ENCODE measurements around the gene PSMD6.

PSMD6 gene

GRCh38 chr3:63967675-63968611, 55.4 kb downstream of the PSMD6 start:
- DNase-seq (ENCODE audit: low read depth) = no peak
- no peak overlapping the region for H3K4me3 ChIP-seq (ENCODE audit: low read depth, low read length)
- no peak for TF ChIP-seq CTCF (IDR thresholded peaks at IDR 0.05; ENCODE audit: control insufficient read depth, extremely low read depth, insufficient read depth)

- DNase-seq (ENCODE audit: low read depth) = no peak
- H3K4me3 ChIP-seq (ENCODE audit: low read depth, low read length) = no peak overlapping the region
These were observed 56.4 kb downstream of the PSMD6 start for GRCh38 chr3:63966871-63967270.

GRCh38 chr3:63966007-63966406, 57.3 kb downstream of the PSMD6 start:
- DNase-seq (ENCODE audit: low read depth) = no peak
- H3K4me3 ChIP-seq (ENCODE audit: low read depth, low read length) = no peak overlapping the region
- no peak for TF ChIP-seq CTCF (IDR thresholded peaks at IDR 0.05; ENCODE audit: control insufficient read depth, extremely low read depth, insufficient read depth)

More at GRCh38 chr3:63966871-63967270, 56.4 kb downstream of the PSMD6 start:
- no peak for TF ChIP-seq CTCF (IDR thresholded peaks at IDR 0.05; ENCODE audit: control insufficient read depth, extremely low read depth, insufficient read depth)

- no peak overlapping the region for H3K4me3 ChIP-seq (ENCODE audit: low read depth, low read length)
- DNase-seq (ENCODE audit: low read depth) = no peak
- no peak for TF ChIP-seq CTCF (IDR thresholded peaks at IDR 0.05; ENCODE audit: control insufficient read depth, extremely low read depth, insufficient read depth)
These were observed 58.4 kb downstream of the PSMD6 start for GRCh38 chr3:63964681-63965485.

GRCh38 chr3:63963496-63963895, 59.8 kb downstream of the PSMD6 start:
- no peak overlapping the region for H3K4me3 ChIP-seq (ENCODE audit: low read depth, low read length)
- TF ChIP-seq CTCF (IDR thresholded peaks at IDR 0.05; ENCODE audit: control insufficient read depth, extremely low read depth, insufficient read depth) = no peak
- DNase-seq (ENCODE audit: low read depth) = no peak

GRCh38 chr3:63961891-63962290, 61.4 kb downstream of the PSMD6 start:
- TF ChIP-seq CTCF (IDR thresholded peaks at IDR 0.05; ENCODE audit: control insufficient read depth, extremely low read depth, insufficient read depth) = peak; percentile 63
- H3K4me3 ChIP-seq (ENCODE audit: low read depth, low read length) = no peak overlapping the region
- DNase-seq (ENCODE audit: low read depth) = peak; percentile 46
